ENCODE results near the gene NOXA1.

- TF ChIP-seq CTCF (conservative IDR thresholded peaks at IDR 0.05 in 1 of 2, IDR thresholded peaks at IDR 0.05 in 1 of 2; ENCODE audit: low read depth in 1 of 2, low read length in 2 of 2): no peak
- TF ChIP-seq EZH2 (IDR thresholded peaks at IDR 0.05; ENCODE audit: low read length, missing control alignments): no peak
Observed at GRCh38 chr9:137431416-137431931, 8.3 kb downstream of the NOXA1 start.

Data from fibroblast of lung (primary cell).